Renal cortical epithelial cell (primary cell): ENCODE data around the gene PTGER1. TPM values are rescaled to one million over a fixed set of nuclear protein-coding genes. Genes with fewer than 3 reads are reported as not detected.
"Not testable (repeated sequence)": the region's sequence is repeated elsewhere in the genome, so short reads cannot be mapped to it uniquely, and the experiment has no call there.

Experiments
- DNase-seq: peaks from one replicate; pipeline ENCODE4 v3.0.0-alpha.2; 2011; ENCODE audit warnings: low read depth
- total RNA-seq: library from RNA; depleted of rRNA; stranded (reverse); fragments of >200 nt; gene quantifications from 2 replicates; pipeline ENCODE4 v1.2.3, GENCODE V29; 2014

PTGER1 gene
- total RNA-seq, 1 donor from 2014 or later, result 0.85 TPM

DNA sequence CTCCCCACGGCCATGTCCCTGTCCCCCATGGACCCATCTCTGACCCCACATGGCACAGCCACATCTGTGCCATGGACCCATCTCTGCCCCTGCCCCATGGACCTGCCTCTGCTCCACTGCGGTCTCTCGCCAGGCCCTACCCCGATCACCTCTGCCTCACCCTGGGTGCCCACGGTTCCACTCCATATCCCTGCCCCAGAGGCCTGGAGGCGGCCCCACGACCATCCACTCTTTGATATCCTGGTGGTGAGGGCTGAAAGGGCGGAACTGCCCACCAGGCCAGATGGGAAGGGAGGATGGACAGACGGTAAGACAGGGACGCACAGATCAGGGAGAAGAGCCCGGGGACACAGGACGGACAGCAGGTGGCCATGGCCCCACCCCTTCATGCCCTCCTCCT, 327 bp downstream of the PTGER1 start:
- DNase-seq, result no peak

DNA sequence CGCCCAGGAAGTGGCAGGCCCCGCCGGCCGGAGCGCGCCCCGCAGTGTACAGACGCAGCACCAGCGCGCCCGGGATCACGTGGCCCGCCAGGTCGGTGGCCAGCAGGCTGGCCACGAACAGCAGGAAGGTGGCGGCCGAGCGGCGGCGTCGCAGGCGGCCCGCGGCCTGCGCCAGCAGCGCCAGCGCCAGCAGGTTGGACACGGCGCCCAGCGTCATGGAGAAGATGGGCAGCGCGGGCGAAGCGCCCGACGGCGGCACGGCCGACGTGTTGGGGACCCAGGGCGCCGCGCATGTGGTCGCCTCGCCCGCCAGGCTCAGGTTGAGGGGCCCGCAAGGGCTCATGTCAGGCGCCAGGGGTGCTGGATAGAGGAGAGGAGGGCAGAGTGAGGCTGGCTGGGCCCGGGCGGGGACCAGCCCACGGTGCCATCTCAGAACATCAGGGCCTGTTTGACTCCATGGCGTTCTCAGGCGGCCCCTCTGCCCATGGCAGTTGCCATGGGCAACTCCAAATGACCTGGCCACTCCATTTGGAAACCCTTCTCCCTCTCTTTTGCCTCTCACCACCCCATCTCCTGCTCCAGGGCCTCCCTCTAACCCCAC, 1.1 kb downstream of the PTGER1 start:
- DNase-seq, result no peak

DNA sequence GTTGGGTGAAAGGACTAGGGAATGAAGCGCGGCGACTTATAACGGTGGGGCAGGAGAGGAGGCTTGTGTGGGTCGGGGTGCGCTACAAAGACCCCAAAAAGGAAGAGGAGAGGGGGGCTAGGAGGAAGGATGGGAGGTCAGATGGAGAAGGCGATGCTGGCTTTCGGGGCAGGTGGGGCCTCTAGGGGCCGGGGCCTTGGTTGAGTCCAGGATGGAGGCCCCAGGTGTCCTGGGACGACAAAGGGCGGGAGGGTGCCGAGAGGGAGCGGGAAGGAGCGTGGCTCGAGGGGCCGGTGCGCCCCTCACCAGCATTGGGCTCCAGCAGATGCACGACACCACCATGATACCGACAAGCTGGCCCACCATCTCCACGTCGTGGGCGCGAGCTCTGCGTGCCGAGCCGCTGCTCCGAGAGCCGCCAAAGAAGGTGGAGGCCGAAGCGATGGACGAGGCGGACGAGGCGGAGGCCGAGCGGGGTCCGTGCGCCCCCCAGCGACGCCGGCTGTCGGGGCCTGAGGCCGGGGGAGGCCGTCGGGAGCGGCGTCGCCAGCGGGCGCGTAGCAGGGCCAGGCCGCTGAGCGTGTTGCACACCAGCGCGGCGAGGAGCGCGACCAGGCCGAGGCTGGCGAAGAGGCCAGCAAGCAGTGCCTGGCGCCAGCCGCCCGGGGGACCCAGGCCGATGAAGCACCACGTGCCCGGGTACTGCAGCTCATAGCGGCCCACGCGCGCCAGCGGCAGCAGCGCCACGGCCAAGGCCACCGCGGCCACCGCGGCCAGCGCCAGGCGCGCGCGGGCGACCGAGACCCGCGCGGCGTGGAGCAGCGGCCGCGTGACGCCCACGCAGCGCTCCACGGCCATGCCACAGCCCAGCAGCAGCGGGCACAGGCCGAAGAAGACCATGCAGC, 1.8 kb downstream of the PTGER1 start:
- no peak for DNase-seq

DNA sequence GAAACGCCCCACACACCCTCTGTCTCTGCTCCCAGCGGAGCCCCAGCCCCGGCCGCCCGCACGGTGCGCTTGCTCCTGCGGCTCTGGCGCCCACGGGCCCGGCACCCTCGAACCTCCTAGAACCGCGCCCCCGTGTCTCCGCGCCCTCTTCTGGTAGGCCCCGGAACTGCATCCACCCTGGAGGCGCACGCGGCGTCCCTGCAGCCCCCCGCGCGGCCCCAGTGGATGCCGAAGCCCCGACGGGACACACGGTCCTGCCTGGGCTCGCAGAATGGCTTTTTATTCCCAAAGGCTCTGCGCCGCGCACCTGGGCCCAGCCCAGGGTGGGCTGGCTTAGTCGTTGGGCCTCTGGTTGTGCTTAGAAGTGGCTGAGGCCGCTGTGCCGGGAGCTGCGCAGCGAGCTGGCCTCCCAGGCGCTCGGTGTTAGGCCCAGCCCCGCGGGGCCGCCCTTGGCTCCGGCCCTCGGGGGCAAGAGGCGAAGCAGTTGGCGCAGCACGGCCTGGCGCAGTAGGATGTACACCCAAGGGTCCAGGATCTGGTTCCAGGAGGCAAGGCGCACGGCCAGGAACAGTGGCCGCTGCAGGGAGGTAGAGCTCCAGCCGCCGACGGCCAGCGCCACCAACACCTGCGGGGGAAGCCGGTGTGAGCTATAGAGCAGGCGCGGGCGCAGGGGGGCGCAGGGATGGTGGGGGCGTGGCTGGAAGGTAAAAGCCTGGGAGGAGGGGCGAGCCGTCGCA, 2.8 kb downstream of the PTGER1 start:
- DNase-seq, result no peak

DNA sequence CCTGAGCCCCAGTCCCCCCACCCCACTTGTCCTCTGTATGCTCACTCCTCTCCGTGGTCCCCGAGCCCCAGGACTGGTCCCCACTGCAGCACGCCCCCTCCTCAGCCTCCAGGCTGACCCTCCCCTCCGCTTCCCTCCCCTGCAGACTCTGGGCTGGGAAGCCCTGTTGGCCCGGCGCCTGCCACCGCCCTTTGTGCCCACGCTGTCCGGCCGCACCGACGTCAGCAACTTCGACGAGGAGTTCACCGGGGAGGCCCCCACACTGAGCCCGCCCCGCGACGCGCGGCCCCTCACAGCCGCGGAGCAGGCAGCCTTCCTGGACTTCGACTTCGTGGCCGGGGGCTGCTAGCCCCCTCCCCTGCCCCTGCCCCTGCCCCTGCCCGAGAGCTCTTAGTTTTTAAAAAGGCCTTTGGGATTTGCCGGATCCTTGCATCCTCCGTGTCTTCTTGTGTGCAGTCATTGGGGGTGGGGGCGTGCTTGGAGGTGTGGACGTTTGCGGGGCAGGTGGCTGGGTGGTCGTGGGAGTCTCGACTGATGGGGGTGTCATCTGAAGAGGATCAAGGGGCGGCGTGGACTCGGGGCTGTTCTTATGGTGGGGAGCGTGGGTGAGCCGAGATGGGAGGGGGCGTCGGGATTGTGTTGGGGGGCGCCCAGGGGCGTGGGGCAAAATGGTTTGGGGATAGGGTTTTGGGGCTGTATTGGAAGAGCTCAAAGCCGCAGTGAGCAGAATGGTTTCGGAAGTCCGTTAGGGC, 3.5 kb downstream of the PTGER1 start:
- DNase-seq, result no peak

DNA sequence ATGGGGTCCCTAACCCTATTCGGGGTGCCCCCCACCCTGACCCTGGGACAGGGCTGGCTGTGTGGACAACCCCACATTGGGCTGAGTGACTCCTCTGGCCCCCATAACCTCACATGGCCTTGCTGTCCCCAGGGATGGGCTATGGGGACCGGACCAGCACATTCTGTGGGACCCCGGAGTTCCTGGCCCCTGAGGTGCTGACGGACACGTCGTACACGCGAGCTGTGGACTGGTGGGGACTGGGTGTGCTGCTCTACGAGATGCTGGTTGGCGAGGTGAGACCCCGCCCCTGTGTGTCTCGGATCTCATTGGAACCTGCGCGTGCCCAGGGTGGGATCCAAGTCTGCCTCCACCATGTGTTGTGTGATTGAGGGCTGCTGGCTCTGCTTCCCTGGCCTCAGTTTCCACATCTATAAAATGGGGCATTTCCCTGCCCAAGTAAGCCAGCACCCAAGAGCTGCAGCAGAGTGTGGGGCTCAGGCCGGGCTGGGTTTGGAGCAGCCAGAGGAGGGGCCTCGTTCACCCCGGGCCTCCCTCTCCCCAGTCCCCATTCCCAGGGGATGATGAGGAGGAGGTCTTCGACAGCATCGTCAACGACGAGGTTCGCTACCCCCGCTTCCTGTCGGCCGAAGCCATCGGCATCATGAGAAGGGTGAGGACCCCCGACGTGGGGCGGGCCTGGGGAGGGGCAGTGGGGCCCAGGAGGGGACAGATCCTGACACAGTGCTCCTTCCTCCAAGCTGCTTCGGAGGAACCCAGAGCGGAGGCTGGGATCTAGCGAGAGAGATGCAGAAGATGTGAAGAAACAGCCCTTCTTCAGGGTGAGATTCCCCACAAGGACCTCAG, 4.9 kb downstream of the PTGER1 start:
- no peak for DNase-seq

DNA sequence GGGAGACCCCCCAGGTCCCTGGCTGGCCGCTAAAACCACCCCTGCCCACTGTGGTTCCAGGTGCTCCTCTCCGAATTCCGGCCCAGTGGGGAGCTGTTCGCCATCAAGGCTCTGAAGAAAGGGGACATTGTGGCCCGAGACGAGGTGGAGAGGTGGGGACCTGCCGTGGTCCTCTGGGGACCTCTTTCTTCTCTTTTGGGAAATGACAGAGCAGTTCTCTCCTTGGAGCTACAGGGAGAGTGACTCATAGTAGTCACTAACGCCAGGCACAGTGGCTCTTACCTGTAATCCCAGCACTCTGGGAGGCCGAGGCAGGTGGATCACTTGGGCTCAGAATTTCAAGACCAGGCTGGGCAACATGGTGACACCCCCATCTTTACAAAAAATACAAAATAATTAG, 7.3 kb downstream of the PTGER1 start:
- no peak for DNase-seq

DNA sequence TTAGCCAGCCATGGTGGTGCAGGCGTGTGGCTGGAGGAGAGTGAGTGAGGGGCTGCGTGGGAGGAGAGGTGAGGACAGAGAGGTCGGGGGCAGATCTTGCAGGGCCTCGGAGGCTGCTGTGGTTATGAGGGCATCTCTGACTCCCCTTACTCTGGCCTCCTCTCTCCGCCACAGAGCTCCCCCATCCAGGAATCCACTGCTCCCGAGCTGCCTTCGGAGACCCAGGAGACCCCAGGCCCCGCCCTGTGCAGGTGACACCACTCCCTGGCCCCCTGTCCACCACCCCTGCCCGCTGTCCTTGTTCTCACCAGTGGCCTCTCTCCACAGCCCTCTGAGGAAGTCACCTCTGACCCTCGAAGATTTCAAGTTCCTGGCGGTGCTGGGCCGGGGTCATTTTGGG, 7.8 kb downstream of the PTGER1 start:
- DNase-seq, result no peak

DNA sequence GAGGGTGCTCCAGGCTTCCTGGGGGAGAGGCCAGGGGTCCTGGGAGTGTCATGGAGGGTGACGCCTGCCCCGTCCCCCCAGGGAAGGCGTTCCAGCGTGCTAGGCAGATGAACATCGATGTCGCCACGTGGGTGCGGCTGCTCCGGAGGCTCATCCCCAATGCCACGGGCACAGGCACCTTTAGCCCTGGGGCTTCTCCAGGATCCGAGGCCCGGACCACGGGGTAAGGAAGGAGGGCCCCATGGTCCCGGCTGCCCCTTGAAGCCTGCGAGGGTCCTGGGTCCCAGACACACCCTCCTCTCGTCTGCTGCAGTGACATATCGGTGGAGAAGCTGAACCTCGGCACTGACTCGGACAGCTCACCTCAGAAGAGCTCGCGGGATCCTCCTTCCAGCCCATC, 11.4 kb downstream of the PTGER1 start:
- no peak for DNase-seq

DNA sequence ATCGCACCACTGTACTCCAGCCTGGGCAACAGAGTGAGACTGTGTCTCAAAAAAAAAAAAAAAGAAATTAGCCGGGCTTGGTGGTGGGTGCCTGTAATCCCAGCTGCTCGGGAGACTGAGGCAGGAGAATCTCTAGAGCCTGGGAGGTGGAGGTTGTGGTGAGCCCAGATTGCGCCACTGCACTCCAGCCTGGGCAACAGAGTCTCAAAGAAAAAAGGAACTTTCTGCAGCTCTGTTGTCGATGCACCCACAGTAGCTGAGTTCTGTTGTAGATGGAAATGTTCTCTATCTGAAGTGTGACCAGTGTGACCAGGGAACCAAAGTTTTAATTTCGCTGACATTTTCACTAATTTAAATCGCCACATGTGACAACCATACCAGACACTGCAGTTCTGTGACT, 12.8 kb downstream of the PTGER1 start:
- not testable (repeated sequence) for DNase-seq

DNA sequence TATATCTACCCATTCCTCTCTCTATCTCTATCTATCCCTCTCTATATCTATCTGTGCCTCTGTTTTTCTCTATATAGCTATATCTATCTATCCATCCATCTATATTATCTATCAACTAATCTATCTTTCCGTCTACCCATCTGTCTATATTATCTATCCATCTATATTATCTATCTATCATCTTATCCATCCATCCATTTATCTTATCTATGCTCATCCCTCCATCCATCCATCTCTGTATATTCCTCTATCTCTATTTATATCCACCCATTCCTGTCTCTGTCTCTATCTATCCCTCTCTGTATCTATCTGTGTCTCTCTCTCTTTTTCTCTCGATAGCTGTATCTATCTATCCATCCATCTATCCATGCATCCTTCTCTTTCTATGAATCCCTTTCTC, 14.2 kb downstream of the PTGER1 start:
- DNase-seq, result no peak

DNA sequence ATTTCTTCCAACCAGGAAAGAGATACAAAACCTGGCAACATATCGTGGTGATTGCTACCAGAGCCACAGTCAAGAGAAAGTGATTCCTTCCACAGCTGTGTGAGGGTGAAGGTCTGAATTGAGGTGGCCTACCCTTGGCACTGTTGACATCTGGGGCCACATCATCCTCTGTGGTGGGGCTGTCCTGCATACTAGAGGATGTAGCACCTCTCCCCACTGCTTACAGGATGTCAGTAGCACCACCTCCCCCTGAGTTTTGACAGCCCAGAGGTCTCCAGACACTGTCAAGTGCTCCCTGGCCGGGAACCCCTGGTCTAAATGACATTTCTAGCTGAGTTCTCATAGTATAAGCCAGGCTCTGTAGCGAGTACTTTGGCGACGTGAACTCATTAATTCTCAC, 15.5 kb downstream of the PTGER1 start:
- DNase-seq, result no peak

DNA sequence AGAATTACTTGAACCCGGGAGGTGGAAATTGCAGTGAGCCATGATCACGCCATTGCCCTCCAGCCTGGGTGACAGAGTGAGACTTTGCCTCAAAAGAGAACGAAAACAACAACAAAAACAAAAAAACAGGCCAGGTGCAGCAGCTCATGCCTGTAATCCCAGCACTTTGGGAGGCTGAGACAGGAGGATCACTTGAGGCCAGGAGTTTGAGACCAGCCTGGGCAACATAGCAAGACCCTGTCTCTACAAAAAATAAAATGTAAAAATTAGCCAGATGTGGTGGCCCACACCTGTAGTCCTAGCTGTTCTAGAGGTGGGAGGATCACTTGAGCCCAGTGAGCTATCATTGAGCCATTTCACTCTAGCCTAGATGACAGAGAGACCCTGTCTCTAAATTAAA, 22.9 kb downstream of the PTGER1 start:
- not testable (repeated sequence) for DNase-seq

DNA sequence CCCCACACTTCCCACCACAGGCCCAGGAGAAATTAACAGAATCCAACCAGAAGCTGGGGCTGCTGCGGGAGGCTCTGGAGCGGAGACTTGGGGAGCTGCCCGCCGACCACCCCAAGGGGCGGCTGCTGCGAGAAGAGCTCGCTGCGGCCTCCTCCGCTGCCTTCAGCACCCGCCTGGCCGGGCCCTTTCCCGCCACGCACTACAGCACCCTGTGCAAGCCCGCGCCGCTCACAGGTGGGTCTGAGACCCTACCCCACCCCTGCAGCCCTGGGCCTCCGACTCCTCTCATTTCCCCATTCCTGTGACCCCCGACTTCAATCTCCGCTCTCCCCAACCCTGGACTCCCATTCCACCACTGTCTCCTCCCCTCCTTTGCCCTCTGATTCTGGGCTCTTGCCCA, 24.3 kb downstream of the PTGER1 start:
- DNase-seq, result no peak

DNA sequence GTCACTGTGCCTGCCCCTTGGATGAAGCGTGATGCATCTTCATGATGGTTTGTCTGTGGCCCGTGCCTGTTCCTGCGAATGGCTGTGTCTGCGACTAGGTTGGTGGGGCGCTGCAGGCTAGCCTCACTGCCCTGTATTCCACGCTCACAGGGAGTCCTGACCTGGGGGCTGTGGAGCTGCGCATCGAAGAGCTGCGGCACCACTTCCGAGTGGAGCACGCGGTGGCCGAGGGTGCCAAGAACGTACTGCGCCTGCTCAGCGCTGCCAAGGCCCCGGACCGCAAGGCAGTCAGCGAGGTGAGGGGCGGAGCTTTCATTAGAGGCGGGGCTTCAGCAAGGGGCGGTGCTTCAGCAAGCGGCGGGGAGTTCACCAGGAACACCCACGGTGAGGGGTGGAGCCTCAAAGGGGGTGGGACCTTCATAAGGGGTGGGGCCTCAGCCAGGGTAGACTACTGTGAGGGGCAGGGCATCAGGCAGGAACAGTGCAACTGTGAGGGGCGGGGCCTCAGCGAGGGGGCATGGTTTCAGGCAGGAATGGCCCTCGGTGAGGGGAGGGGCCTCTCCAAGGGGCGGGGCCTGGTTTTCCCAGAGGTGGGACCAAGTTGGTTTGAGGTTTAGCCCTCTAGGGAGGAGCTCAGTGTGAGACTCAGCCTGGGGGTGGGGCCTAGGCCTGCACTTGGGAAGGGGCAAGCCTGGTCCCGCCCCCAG, 24.8 kb downstream of the PTGER1 start:
- DNase-seq, result no peak

DNA sequence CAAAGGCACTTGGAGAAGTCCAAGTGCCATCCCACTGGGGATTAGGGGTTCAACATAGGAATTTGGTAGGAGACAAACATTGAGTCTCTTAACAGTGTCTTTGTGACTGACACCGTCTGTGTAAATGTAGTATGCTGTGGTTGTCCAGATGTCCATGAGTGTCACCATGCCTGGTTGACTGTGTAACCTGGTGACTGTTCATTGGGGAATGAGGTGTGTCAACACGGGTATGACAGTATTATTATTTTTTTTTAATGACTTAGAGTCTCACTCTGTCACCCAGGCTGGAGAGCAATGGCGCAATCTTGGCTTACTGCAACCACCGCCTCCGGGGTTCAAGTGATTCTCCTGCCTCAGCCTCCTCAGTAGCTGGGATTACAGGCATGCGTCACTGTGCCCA, 25.8 kb downstream of the PTGER1 start:
- peak; percentile 46 for DNase-seq

DNA sequence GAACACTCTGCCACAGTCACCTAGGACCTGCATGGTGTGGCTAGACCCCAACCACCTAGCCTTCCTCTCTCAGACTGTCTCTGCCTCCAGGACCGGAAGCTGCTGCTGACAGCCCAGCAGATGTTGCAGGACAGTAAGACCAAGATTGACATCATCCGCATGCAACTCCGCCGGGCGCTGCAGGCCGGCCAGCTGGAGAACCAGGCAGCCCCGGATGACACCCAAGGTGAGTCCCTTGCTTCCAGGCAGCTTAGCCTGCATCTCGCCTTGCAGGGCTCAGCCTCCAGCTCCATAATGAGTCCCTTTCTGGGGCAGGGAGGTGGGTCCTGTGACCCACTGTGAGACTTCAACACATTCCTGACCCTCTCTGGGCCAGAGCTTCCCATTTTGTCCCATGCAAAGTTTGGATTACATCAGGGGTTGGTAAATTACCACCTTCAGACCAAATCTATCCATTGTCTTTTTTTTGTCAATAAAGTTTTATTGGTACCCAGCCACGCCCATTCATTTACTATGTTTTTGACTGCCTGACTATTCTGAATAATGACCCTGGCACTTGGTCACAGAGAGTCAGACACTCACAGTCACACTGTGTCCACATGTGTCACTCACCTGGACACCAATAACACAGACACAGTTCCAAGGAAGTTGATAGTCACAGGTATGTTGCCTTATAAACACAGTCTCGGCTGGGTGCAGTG, 28.7 kb downstream of the PTGER1 start:
- no peak for DNase-seq

DNA sequence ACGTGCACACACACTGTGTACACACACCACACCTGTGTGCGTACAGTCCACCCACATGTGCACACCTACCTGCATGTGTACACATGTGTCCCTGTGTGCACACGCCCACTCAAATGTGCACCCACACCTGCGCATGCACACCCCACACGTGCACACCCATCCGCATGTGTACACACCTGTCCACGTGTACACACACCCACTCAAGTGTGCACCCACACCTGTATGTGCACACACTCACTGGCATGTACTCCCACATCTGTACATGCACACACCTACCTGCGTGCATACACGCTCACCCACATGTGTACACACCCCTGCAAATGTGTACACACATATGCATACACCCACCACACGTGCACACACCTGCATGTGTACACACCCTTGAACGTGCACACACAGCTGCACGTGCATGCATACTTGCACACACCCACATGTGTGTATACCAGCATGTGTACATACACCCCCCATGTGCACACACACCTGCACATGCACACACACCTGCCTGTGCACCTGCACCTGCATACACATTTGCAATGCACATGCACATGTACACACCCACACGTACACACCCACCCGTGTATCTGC, 31.4 kb downstream of the PTGER1 start:
- DNase-seq, result no peak

DNA sequence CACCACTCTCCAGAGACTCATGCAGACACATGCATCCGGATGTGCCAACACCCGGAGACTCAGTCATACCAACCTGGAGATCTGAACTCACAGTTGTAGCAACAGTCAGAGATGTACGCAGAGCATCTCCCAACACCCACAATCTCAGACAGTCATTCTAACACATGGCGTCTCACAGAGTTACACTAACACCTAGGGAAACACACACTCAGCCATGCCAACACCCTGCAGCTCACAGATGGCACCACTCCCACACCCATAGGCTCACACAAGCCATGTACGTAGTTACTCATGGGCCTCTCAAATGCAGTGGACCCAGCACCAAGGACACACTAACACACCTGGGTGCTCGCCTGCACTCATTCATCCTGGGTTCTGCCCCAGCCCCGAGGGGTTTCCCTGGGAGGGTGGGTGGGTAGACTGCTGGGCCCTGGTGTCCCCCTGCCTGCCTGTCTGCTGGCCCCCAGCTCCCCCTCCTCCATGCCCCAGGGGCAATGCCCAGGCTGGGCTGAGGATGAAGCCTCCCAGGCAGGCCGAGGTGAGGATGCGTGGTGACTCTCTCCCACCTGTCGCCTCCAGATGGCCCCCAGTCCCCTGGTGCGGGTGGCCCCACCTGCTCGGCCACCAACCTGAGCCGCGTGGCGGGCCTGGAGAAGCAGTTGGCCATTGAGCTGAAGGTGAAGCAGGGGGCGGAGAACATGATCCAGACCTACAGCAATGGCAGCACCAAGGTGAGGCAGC, 32.1 kb downstream of the PTGER1 start:
- no peak for DNase-seq
